ENCODE data around the gene GRHPR. TPM values are rescaled to one million over a fixed set of nuclear protein-coding genes. Genes with fewer than 3 reads are reported as not detected.

GRHPR gene
- 100 to 1,000 TPM in 2 of 4 donors, 10 to 100 TPM in 2; 74.5 to 117 (median 93.8) TPM for total RNA-seq

- peak within 1 kb of the TSS; percentile 57 to 88 (median 66) for H3K4me3 ChIP-seq
- H3K27me3 ChIP-seq: no peaks in the 10 kb centered on the region
- peak; percentile 38 for DNase-seq
- peaks cover 23 to 48% (median 26%) of the 10 kb centered on the region in 3 donors for H3K4me1 ChIP-seq
- peak within 1 kb of the TSS; percentile 86 to 90 (median 88) for H3K27ac ChIP-seq
- H3K36me3 ChIP-seq: peaks cover 0 to 27% (median 12%) of the 10 kb centered on the region in 3 donors
- H3K9me3 ChIP-seq: no peaks in the 10 kb centered on the region
- intact Hi-C loops (cut with DNase I): no loop called here
- TF ChIP-seq CTCF (IDR thresholded peaks at IDR 0.05) (peak in 1 of 6 experiments; percentile 1), POLR2A (IDR thresholded peaks at IDR 0.05) (peak in 2 of 4 donors; percentile 58 to 79)
- WGBS, 2 donors: 0 to 6% methylated on average over 7 of the region's 56 CpGs
Measured at GRCh38 chr9:37422289-37423104, at the start of gene GRHPR. Gene GRHPR (plus strand): TSS chr9:37422696. CDS start chr9:37422751, 55 bp downstream.

GRCh38 chr9:37372839-37373238, 49.7 kb upstream of the GRHPR start:
- no peak for DNase-seq
- Histone ChIP-seq H3K4me3 (no peak overlapping the region), H3K27ac (no peak overlapping the region), H3K4me1 (no peaks in the 10 kb centered on the region), H3K36me3 (no peaks in the 10 kb centered on the region), H3K27me3 (no peaks in the 10 kb centered on the region), H3K9me3 (no peaks in the 10 kb centered on the region)
- WGBS, 2 donors: 68 to 82% methylated on average over 3 of the region's 3 CpGs
- intact Hi-C loops (cut with DNase I): no loop called here
- TF ChIP-seq POLR2A (IDR thresholded peaks at IDR 0.05): no peak
- no peak for TF ChIP-seq CTCF (IDR thresholded peaks at IDR 0.05)

GRCh38 chr9:37373621-37374020, 48.9 kb upstream of the GRHPR start:
- no peaks in the 10 kb centered on the region for H3K36me3 ChIP-seq
- TF ChIP-seq POLR2A (IDR thresholded peaks at IDR 0.05) (no peak), CTCF (IDR thresholded peaks at IDR 0.05) (no peak)

GRCh38 chr9:37374892-37375291, 47.6 kb upstream of the GRHPR start:
- WGBS, 2 donors: 65 to 82% methylated on average over 6 of the region's 6 CpGs
- no peak overlapping the region for H3K27ac ChIP-seq
- H3K4me3 ChIP-seq: no peak overlapping the region
- H3K27me3 ChIP-seq: no peaks in the 10 kb centered on the region
- intact Hi-C loops (cut with DNase I): no loop called here
- H3K36me3 ChIP-seq: no peaks in the 10 kb centered on the region
- DNase-seq: no peak
- TF ChIP-seq POLR2A (IDR thresholded peaks at IDR 0.05) (no peak), CTCF (IDR thresholded peaks at IDR 0.05) (no peak)
- no peaks in the 10 kb centered on the region for H3K4me1 ChIP-seq
- no peaks in the 10 kb centered on the region for H3K9me3 ChIP-seq

More at GRCh38 chr9:37373621-37374020, 48.9 kb upstream of the GRHPR start:
- DNase-seq: no peak
- Histone ChIP-seq H3K4me3 (no peak overlapping the region), H3K27ac (no peak overlapping the region), H3K4me1 (no peaks in the 10 kb centered on the region), H3K9me3 (no peaks in the 10 kb centered on the region), H3K27me3 (no peaks in the 10 kb centered on the region)
- intact Hi-C loops (cut with DNase I): no loop called here
- 77 to 80% methylated on average over 1 of the region's 1 CpG for WGBS, 2 donors

Data from esophagus squamous epithelium (tissue), 5 donors.